Measurements from ENCODE around the gene SLC1A2. TPM values are rescaled to one million over a fixed set of nuclear protein-coding genes. Genes with fewer than 3 reads are reported as not detected.

The SLC1A2 gene
- total RNA-seq, 1 experiment from 2014 or later: 0.71 TPM

- no peak for DNase-seq (ENCODE audit: low read depth, low spot score)
- in situ Hi-C loops (cut with HindIII; ENCODE audit: low pct_unique_long_range_greater_than_20kb, low sequenced_read_pairs): no loop called here
Measured at GRCh38 chr11:35304386-35304775, 115.0 kb downstream of the SLC1A2 start.

GRCh38 chr11:35303596-35304385 lies 115.6 kb downstream of the SLC1A2 start:
- DNase-seq (ENCODE audit: low read depth, low spot score): no peak
- in situ Hi-C loops (cut with HindIII; ENCODE audit: low pct_unique_long_range_greater_than_20kb, low sequenced_read_pairs): no loop called here

GRCh38 chr11:35302398-35302797 lies 117.0 kb downstream of the SLC1A2 start:
- in situ Hi-C loops (cut with HindIII; ENCODE audit: low pct_unique_long_range_greater_than_20kb, low sequenced_read_pairs): no loop called here
- DNase-seq (ENCODE audit: low read depth, low spot score): no peak

GRCh38 chr11:35298369-35298768 lies 121.0 kb downstream of the SLC1A2 start:
- DNase-seq (ENCODE audit: low read depth, low spot score): no peak
- in situ Hi-C loops (cut with HindIII; ENCODE audit: low pct_unique_long_range_greater_than_20kb, low sequenced_read_pairs): no loop called here

- DNase-seq (ENCODE audit: low read depth, low spot score): no peak
- in situ Hi-C loops (cut with HindIII; ENCODE audit: low pct_unique_long_range_greater_than_20kb, low sequenced_read_pairs): no loop called here
Measured at GRCh38 chr11:35295751-35296150, 123.6 kb downstream of the SLC1A2 start.

- in situ Hi-C loops (cut with HindIII; ENCODE audit: low pct_unique_long_range_greater_than_20kb, low sequenced_read_pairs): no loop called here
- DNase-seq (ENCODE audit: low read depth, low spot score): no peak
Measured at GRCh38 chr11:35293699-35294098, 125.7 kb downstream of the SLC1A2 start.

GRCh38 chr11:35293035-35293434 lies 126.3 kb downstream of the SLC1A2 start:
- in situ Hi-C loops (cut with HindIII; ENCODE audit: low pct_unique_long_range_greater_than_20kb, low sequenced_read_pairs): no loop called here

GRCh38 chr11:35292279-35292678 lies 127.1 kb downstream of the SLC1A2 start:
- DNase-seq (ENCODE audit: low read depth, low spot score): no peak
- in situ Hi-C loops (cut with HindIII; ENCODE audit: low pct_unique_long_range_greater_than_20kb, low sequenced_read_pairs): no loop called here

More at GRCh38 chr11:35293035-35293434, 126.3 kb downstream of the SLC1A2 start:
- DNase-seq (ENCODE audit: low read depth, low spot score): no peak

- no peak for DNase-seq (ENCODE audit: low read depth, low spot score)
- in situ Hi-C loops (cut with HindIII; ENCODE audit: low pct_unique_long_range_greater_than_20kb, low sequenced_read_pairs): no loop called here
Measured at GRCh38 chr11:35290876-35291275, 128.5 kb downstream of the SLC1A2 start.

- in situ Hi-C loops (cut with HindIII; ENCODE audit: low pct_unique_long_range_greater_than_20kb, low sequenced_read_pairs): no loop called here
- no peak for DNase-seq (ENCODE audit: low read depth, low spot score)
Measured at GRCh38 chr11:35289821-35290220, 129.5 kb downstream of the SLC1A2 start.

- peak; percentile 8 for DNase-seq (ENCODE audit: low read depth, low spot score)
- in situ Hi-C loops (cut with HindIII; ENCODE audit: low pct_unique_long_range_greater_than_20kb, low sequenced_read_pairs): no loop called here
Measured at GRCh38 chr11:35288817-35289541, 130.4 kb downstream of the SLC1A2 start.

GRCh38 chr11:35288309-35288708 lies 131.0 kb downstream of the SLC1A2 start:
- in situ Hi-C loops (cut with HindIII; ENCODE audit: low pct_unique_long_range_greater_than_20kb, low sequenced_read_pairs): no loop called here
- no peak for DNase-seq (ENCODE audit: low read depth, low spot score)

- in situ Hi-C loops (cut with HindIII; ENCODE audit: low pct_unique_long_range_greater_than_20kb, low sequenced_read_pairs): no loop called here
- DNase-seq (ENCODE audit: low read depth, low spot score): no peak
Measured at GRCh38 chr11:35287344-35287890, 131.9 kb downstream of the SLC1A2 start.

GRCh38 chr11:35286126-35286525 lies 133.2 kb downstream of the SLC1A2 start:
- in situ Hi-C loops (cut with HindIII; ENCODE audit: low pct_unique_long_range_greater_than_20kb, low sequenced_read_pairs): no loop called here
- DNase-seq (ENCODE audit: low read depth, low spot score): no peak

- DNase-seq (ENCODE audit: low read depth, low spot score): no peak
- in situ Hi-C loops (cut with HindIII; ENCODE audit: low pct_unique_long_range_greater_than_20kb, low sequenced_read_pairs): no loop called here
Measured at GRCh38 chr11:35285471-35285870, 133.9 kb downstream of the SLC1A2 start.

GRCh38 chr11:35282221-35282882 lies 137.0 kb downstream of the SLC1A2 start:
- DNase-seq (ENCODE audit: low read depth, low spot score): no peak
- in situ Hi-C loops (cut with HindIII; ENCODE audit: low pct_unique_long_range_greater_than_20kb, low sequenced_read_pairs): no loop called here

- in situ Hi-C loops (cut with HindIII; ENCODE audit: low pct_unique_long_range_greater_than_20kb, low sequenced_read_pairs): no loop called here
- DNase-seq (ENCODE audit: low read depth, low spot score): no peak
Measured at GRCh38 chr11:35281169-35281688, 138.1 kb downstream of the SLC1A2 start.

- in situ Hi-C loops (cut with HindIII; ENCODE audit: low pct_unique_long_range_greater_than_20kb, low sequenced_read_pairs): no loop called here
- no peak for DNase-seq (ENCODE audit: low read depth, low spot score)
Measured at GRCh38 chr11:35280727-35281126, 138.6 kb downstream of the SLC1A2 start.
